GM12892 (cell line): Measurements from ENCODE around the gene CMTM6.

Source experiments
- DNase-seq: peaks from one replicate; pipeline ENCODE4 v3.0.0; 2011; ENCODE audit not compliant: insufficient read length
- FAIRE-seq: peaks from 2 replicates; lab custom pipeline; 2011; peaks lifted over from hg19 to GRCh38; lab: Jason Lieb, UNC
- POLR2A ChIP-seq: IDR thresholded peaks from 2 replicates; pipeline ENCODE4 v1.6.1; 2011; ENCODE audit warnings: low read depth, low read length, control low read depth
- POLR2AphosphoS5 ChIP-seq: IDR thresholded peaks from 2 replicates; pipeline ENCODE4 v1.6.1; 2011; ENCODE audit warnings: low read depth, low read length, control low read depth
- TAF1 ChIP-seq: IDR thresholded peaks from 2 replicates; pipeline ENCODE4 v1.6.1; 2011; ENCODE audit warnings: low read depth, mild to moderate bottlenecking, control low read depth, low read length, borderline replicate concordance

Gene CMTM6

GRCh38 chr3:32456429-32457130 lies 46.1 kb downstream of the CMTM6 start:
- FAIRE-seq (no peak), DNase-seq (no peak)
- TF ChIP-seq POLR2A (no peak), TAF1 (no peak), POLR2AphosphoS5 (no peak)

GRCh38 chr3:32455609-32456428 lies 46.8 kb downstream of the CMTM6 start:
- no peak for FAIRE-seq
- TF ChIP-seq POLR2A (no peak), POLR2AphosphoS5 (no peak), TAF1 (no peak)
- no peak for DNase-seq

GRCh38 chr3:32454731-32455608 lies 47.7 kb downstream of the CMTM6 start:
- no peak for DNase-seq

GRCh38 chr3:32454111-32454510 lies 48.5 kb downstream of the CMTM6 start:
- DNase-seq (no peak), FAIRE-seq (no peak)
- no peak for TF ChIP-seq POLR2AphosphoS5
- TF ChIP-seq POLR2A, result no peak
- TF ChIP-seq TAF1, result no peak

More at GRCh38 chr3:32454731-32455608, 47.7 kb downstream of the CMTM6 start:
- FAIRE-seq, result no peak
- no peak for TF ChIP-seq POLR2AphosphoS5
- TF ChIP-seq TAF1, result no peak
- no peak for TF ChIP-seq POLR2A

GRCh38 chr3:32453346-32453745 lies 49.3 kb downstream of the CMTM6 start:
- FAIRE-seq (no peak), DNase-seq (no peak)
- TF ChIP-seq POLR2A (no peak), TAF1 (no peak), POLR2AphosphoS5 (no peak)

GRCh38 chr3:32452009-32452408 lies 50.6 kb downstream of the CMTM6 start:
- FAIRE-seq (no peak), DNase-seq (no peak)

GRCh38 chr3:32450992-32451659 lies 51.5 kb downstream of the CMTM6 start:
- TF ChIP-seq POLR2AphosphoS5, result no peak
- no peak for TF ChIP-seq POLR2A
- TF ChIP-seq TAF1, result no peak
- DNase-seq (no peak), FAIRE-seq (no peak)

More at GRCh38 chr3:32452009-32452408, 50.6 kb downstream of the CMTM6 start:
- TF ChIP-seq POLR2AphosphoS5, result no peak
- no peak for TF ChIP-seq TAF1
- no peak for TF ChIP-seq POLR2A

GRCh38 chr3:32450426-32450825 lies 52.2 kb downstream of the CMTM6 start:
- FAIRE-seq (no peak), DNase-seq (no peak)
- TF ChIP-seq POLR2AphosphoS5 (no peak), TAF1 (no peak), POLR2A (no peak)

GRCh38 chr3:32449691-32450090 lies 53.0 kb downstream of the CMTM6 start:
- no peak for FAIRE-seq

GRCh38 chr3:32448686-32449474 lies 53.8 kb downstream of the CMTM6 start:
- no peak for TF ChIP-seq POLR2AphosphoS5
- no peak for TF ChIP-seq POLR2A
- no peak for TF ChIP-seq TAF1
- FAIRE-seq (no peak), DNase-seq (no peak)

More at GRCh38 chr3:32449691-32450090, 53.0 kb downstream of the CMTM6 start:
- DNase-seq, result no peak
- TF ChIP-seq TAF1 (no peak), POLR2AphosphoS5 (no peak), POLR2A (no peak)
